ENCODE measurements around the gene PPP2R2B.

PPP2R2B gene

DNA sequence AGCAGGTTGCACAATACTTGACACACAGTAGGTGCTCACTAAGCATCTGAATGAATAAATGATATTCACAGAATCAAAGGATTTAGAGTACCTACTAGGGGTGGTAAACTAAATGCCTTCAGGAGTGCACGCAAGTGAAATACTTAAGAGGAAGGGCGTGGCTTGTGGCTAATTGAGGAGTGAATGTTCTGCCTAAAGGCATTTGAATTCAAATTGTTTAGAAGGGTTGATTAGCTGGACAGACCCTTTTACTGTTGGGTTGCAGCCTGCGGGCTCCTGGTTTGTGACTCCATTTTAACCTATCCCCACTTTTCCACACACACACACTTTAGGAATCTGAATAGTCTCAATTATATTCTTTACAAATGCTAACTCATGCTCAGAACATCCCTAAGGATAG, 63.1 kb downstream of the PPP2R2B start:
- no peaks in the 10 kb centered on the region for H3K27me3 ChIP-seq (replicated peaks)
- TF ChIP-seq, protein P1, sequence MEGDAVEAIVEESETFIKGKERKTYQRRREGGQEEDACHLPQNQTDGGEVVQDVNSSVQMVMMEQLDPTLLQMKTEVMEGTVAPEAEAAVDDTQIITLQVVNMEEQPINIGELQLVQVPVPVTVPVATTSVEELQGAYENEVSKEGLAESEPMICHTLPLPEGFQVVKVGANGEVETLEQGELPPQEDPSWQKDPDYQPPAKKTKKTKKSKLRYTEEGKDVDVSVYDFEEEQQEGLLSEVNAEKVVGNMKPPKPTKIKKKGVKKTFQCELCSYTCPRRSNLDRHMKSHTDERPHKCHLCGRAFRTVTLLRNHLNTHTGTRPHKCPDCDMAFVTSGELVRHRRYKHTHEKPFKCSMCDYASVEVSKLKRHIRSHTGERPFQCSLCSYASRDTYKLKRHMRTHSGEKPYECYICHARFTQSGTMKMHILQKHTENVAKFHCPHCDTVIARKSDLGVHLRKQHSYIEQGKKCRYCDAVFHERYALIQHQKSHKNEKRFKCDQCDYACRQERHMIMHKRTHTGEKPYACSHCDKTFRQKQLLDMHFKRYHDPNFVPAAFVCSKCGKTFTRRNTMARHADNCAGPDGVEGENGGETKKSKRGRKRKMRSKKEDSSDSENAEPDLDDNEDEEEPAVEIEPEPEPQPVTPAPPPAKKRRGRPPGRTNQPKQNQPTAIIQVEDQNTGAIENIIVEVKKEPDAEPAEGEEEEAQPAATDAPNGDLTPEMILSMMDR (IDR thresholded peaks at IDR 0.05; ENCODE audit: low read depth, low read length, missing control alignments): no peak
- no peak overlapping the region for H3K4me3 ChIP-seq (ENCODE audit: low read depth, low read length)
- in situ Hi-C loops (cut with HindIII; ENCODE audit: low pct_ligation_motif_present, low sequenced_read_pairs): no loop called here
- H3K36me3 ChIP-seq (replicated peaks): no peaks in the 10 kb centered on the region
- no peak overlapping the region for H3K27ac ChIP-seq
- DNase-seq: no peak

DNA sequence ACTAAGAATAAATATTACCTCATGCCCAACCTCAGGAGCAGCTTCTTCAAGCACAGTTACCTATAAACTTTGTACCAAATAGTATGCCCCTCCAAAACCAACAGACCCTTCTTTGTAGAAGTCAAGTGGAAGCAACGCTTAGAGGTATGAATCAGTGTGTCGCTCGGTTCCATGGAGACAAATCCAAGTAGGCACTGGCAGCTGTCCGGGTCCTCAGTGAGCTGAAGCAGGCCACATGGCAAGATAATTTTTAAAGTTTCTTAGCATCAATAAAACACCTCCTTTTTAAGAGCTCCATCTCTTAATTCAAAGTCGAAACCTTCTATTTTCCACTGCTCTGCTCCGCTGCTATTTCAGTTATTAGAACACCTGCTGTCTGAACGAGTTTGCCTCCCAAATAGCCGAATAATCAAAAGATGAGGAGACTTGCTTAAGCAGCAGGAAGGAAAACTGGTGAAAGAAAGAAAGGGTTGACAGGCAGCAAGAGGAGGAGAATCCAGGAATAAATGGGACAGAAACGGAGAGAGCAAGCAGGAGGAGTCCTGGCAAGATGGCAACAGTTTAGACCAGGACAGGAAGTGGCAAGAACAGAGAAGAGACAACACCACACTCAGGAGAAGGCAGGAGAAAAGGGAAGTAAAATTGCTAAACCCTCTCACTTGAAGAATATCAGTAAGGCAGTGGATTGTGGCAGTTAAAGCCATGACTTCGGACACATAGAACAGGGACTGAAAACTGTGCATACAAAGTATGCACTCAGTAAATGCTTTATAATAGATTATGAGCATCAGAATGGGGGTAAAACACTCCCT, 65.0 kb downstream of the PPP2R2B start:
- H3K4me3 ChIP-seq (ENCODE audit: low read depth, low read length): no peak overlapping the region
- no peak overlapping the region for H3K27ac ChIP-seq
- TF ChIP-seq, protein P1 (IDR thresholded peaks at IDR 0.05; ENCODE audit: low read depth, low read length, missing control alignments): no peak
- in situ Hi-C loops (cut with HindIII; ENCODE audit: low pct_ligation_motif_present, low sequenced_read_pairs): no loop called here
- no peak for DNase-seq
- no peaks in the 10 kb centered on the region for H3K27me3 ChIP-seq (replicated peaks)
- H3K36me3 ChIP-seq (replicated peaks): no peaks in the 10 kb centered on the region

DNA sequence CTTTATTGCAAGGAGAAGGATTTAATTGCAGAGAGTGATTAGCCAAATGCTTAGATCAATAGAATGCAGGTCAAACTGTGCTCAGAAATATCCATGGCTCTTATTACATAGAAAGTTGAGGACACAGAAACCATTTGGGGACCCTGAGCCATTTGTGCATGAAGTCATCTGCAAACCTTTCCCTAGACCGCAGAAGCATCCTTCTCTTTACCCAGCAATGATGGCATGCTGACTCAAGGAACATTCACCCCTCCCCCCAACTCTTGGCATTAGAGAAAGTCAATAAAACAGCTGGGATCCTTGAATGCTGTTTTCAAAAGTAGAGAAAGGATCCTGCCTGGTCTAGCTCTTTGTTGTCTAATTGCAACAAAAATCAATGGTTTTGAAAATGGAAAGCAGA, 73.5 kb downstream of the PPP2R2B start:
- no peaks in the 10 kb centered on the region for H3K27me3 ChIP-seq (replicated peaks)
- no peak overlapping the region for H3K4me3 ChIP-seq (ENCODE audit: low read depth, low read length)
- H3K36me3 ChIP-seq (replicated peaks): no peaks in the 10 kb centered on the region
- no peak overlapping the region for H3K27ac ChIP-seq
- TF ChIP-seq, protein P1 (IDR thresholded peaks at IDR 0.05; ENCODE audit: low read depth, low read length, missing control alignments): no peak
- DNase-seq: no peak
- in situ Hi-C loops (cut with HindIII; ENCODE audit: low pct_ligation_motif_present, low sequenced_read_pairs): no loop called here

DNA sequence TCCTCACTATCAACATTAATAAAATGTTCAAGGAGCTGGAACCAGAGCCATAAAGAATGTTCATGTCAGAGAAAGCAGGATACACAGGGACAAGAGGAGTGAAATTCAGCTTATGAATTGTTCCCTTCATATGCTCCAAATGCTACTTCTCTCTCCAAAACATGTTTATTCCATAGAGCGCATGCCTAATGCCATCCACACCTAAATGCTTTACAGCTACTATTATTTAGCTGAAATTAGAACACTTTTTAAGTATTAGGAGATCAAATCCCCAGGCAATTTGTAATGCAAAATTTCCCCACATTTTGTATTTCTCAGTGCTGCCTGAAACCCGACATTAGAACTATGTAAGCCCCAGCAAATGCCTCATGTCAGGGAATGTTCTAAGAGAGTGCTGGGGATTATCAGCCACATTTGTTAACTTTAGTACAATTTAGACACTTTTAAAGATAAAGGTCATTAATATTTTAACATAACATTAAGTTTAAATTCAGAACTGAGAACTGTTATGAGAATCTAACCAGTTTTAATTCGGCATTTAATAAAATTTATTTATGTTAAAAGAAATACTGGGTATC, 75.5 kb downstream of the PPP2R2B start:
- no peak overlapping the region for H3K27ac ChIP-seq
- no peaks in the 10 kb centered on the region for H3K36me3 ChIP-seq (replicated peaks)
- in situ Hi-C loops (cut with HindIII; ENCODE audit: low pct_ligation_motif_present, low sequenced_read_pairs): no loop called here
- TF ChIP-seq, protein P1 (IDR thresholded peaks at IDR 0.05; ENCODE audit: low read depth, low read length, missing control alignments): no peak
- no peaks in the 10 kb centered on the region for H3K27me3 ChIP-seq (replicated peaks)
- no peak for DNase-seq
- H3K4me3 ChIP-seq (ENCODE audit: low read depth, low read length): no peak overlapping the region

DNA sequence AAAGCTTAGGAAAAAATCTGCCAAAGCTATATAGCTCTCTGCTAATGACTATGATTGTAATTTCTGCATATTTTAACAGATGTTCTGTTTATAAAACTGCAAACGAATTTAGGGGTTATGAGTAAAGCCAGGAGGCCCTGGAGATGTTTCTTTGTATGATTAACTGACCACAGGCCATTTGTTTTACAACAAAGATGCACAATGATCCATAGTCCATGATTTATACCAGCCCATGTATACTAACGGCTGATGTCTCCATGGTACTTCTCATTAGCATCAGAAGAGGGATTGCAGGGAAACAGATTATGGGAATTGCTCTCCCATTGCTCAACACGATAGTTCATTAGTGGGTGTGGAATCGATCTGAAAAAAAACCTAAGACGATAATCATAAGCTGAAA, 78.9 kb downstream of the PPP2R2B start:
- DNase-seq: no peak
- in situ Hi-C loops (cut with HindIII; ENCODE audit: low pct_ligation_motif_present, low sequenced_read_pairs): no loop called here
- Histone ChIP-seq H3K27ac (no peak overlapping the region), H3K36me3 (replicated peaks) (no peaks in the 10 kb centered on the region), H3K4me3 (ENCODE audit: low read depth, low read length) (no peak overlapping the region), H3K27me3 (replicated peaks) (no peaks in the 10 kb centered on the region)
- TF ChIP-seq, protein P1 (IDR thresholded peaks at IDR 0.05; ENCODE audit: low read depth, low read length, missing control alignments): no peak
